ENCODE results near the gene PCK1. TPM values are rescaled to one million over a fixed set of nuclear protein-coding genes. Genes with fewer than 3 reads are reported as not detected.

PCK1 gene
- total RNA-seq, 2 donors from 2014 or later, result not detected

DNA sequence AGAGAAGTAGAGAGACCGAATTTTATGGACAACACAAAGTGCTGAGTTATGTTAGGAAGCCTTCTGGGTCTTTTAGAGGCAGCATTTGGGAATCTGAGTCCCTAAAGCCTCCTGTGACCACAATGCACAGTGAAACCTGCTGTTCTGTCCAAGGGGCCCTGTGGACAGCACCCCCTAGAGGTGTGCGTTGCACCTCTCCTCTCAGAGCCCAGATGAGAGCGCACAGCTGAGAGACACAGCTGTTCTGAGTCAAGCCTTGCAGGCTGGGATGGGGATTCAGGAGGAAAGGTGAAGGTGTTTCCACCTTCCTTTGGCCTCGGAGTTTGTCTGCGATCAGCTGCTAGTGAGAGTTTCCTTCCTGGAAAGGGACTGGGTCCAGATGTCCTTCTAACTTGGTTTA, 13.0 kb downstream of the PCK1 start:
- no peak overlapping the region for H3K9ac ChIP-seq (ENCODE audit: extremely low read depth, low read length, poor library complexity, severe bottlenecking)
- H3K36me3 Mint-ChIP-seq (ENCODE audit: low read depth), result no peaks in the 10 kb centered on the region
- no peak overlapping the region for H3K27ac Mint-ChIP-seq
- H3K4me1 ChIP-seq (ENCODE audit: control insufficient read depth, insufficient read depth, low read length), result no peaks in the 10 kb centered on the region
- TF ChIP-seq, protein P1, sequence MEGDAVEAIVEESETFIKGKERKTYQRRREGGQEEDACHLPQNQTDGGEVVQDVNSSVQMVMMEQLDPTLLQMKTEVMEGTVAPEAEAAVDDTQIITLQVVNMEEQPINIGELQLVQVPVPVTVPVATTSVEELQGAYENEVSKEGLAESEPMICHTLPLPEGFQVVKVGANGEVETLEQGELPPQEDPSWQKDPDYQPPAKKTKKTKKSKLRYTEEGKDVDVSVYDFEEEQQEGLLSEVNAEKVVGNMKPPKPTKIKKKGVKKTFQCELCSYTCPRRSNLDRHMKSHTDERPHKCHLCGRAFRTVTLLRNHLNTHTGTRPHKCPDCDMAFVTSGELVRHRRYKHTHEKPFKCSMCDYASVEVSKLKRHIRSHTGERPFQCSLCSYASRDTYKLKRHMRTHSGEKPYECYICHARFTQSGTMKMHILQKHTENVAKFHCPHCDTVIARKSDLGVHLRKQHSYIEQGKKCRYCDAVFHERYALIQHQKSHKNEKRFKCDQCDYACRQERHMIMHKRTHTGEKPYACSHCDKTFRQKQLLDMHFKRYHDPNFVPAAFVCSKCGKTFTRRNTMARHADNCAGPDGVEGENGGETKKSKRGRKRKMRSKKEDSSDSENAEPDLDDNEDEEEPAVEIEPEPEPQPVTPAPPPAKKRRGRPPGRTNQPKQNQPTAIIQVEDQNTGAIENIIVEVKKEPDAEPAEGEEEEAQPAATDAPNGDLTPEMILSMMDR (conservative IDR thresholded peaks at IDR 0.05), result peak; percentile 73
- H3K9me3 ChIP-seq (ENCODE audit: control insufficient read depth, low read length), result no peaks in the 10 kb centered on the region
- no peak for DNase-seq
- H3K27me3 ChIP-seq (ENCODE audit: control insufficient read depth, insufficient read depth, low read length, poor library complexity, severe bottlenecking), result no peaks in the 10 kb centered on the region
- H3K4me1 Mint-ChIP-seq, result peaks cover 3% of the 10 kb centered on the region
- no peaks in the 10 kb centered on the region for H3K36me3 ChIP-seq (ENCODE audit: control insufficient read depth, insufficient read depth, low read length)
- peaks cover 3% of the 10 kb centered on the region for H3K27me3 Mint-ChIP-seq (ENCODE audit: insufficient read depth)
- WGBS, 2 experiments (ENCODE audit: insufficient coverage in 1 of 2, insufficient read length in 1 of 2), result 89 to 94% methylated on average over 3 to 5 of the region's 5 CpGs
- H3K9me3 Mint-ChIP-seq, result no peaks in the 10 kb centered on the region
- peak overlapping the region; percentile 26 for H3K27ac ChIP-seq (ENCODE audit: low read depth, low read length)
- H3K4me3 ChIP-seq (ENCODE audit: low read length), result no peak overlapping the region
- H3K4me3 Mint-ChIP-seq, result no peak overlapping the region

DNA sequence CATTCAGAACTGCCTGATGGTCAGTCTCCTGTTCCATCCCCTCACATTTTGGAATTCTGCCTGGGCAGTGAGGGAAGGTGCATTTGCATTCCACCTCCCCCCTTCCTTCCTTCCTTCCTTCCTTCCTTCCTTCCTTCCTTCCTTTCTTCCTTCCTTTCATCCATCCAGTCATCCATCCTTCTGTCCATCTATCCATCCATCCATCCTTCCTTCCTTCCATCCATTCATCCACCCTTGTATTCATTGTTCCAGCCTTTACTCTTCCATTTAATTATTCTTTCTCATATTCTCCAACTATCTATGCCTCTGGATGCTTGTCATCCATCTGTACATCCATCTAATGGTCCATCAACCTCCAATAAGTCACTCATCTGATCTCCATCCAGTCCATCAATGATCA, 14.0 kb downstream of the PCK1 start:
- Histone ChIP-seq H3K36me3 (ENCODE audit: control insufficient read depth, insufficient read depth, low read length) (no peaks in the 10 kb centered on the region), H3K9ac (ENCODE audit: extremely low read depth, low read length, poor library complexity, severe bottlenecking) (no peak overlapping the region), H3K4me3 (ENCODE audit: low read length) (no peak overlapping the region), H3K9me3 (ENCODE audit: control insufficient read depth, low read length) (no peaks in the 10 kb centered on the region), H3K27ac (ENCODE audit: low read depth, low read length) (no peak overlapping the region), H3K27me3 (ENCODE audit: control insufficient read depth, insufficient read depth, low read length, poor library complexity, severe bottlenecking) (no peaks in the 10 kb centered on the region), H3K4me1 (ENCODE audit: control insufficient read depth, insufficient read depth, low read length) (no peaks in the 10 kb centered on the region)
- H3K27me3 Mint-ChIP-seq (ENCODE audit: insufficient read depth), result peaks cover 2% of the 10 kb centered on the region
- H3K9me3 Mint-ChIP-seq, result no peaks in the 10 kb centered on the region
- H3K36me3 Mint-ChIP-seq (ENCODE audit: low read depth), result no peaks in the 10 kb centered on the region
- no peak overlapping the region for H3K4me3 Mint-ChIP-seq
- no peak for DNase-seq
- peaks cover 3% of the 10 kb centered on the region for H3K4me1 Mint-ChIP-seq
- TF ChIP-seq, protein P1 (conservative IDR thresholded peaks at IDR 0.05), result no peak
- H3K27ac Mint-ChIP-seq, result no peak overlapping the region

DNA sequence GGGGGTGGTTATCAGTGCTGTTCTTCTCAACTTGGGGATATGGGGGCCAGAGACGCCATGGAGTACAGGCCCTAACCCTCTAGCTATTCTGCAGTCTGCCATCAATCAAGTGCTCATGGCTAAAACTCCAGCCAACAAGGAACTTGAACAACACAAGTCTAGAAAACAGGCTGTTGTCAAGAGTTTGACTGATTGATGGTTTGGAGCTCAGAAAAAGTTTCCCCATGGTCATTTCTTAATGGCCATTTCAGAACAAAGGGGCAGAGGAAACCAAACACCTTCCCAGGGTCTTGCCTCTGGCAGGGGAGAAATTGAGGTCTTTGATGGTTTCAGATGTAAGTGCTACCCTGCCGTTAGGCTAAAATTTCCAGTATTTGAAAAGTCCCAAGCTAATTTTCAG, 15.1 kb downstream of the PCK1 start:
- TF ChIP-seq, protein P1 (conservative IDR thresholded peaks at IDR 0.05), result no peak

More for the DNA sequence above, 15.1 kb downstream of the PCK1 start:
- no peak overlapping the region for H3K4me3 Mint-ChIP-seq
- peaks cover 3% of the 10 kb centered on the region for H3K4me1 Mint-ChIP-seq
- no peaks in the 10 kb centered on the region for H3K9me3 Mint-ChIP-seq
- Histone ChIP-seq H3K27ac (ENCODE audit: low read depth, low read length) (no peak overlapping the region), H3K9me3 (ENCODE audit: control insufficient read depth, low read length) (no peaks in the 10 kb centered on the region), H3K9ac (ENCODE audit: extremely low read depth, low read length, poor library complexity, severe bottlenecking) (no peak overlapping the region), H3K27me3 (ENCODE audit: control insufficient read depth, insufficient read depth, low read length, poor library complexity, severe bottlenecking) (no peaks in the 10 kb centered on the region), H3K4me1 (ENCODE audit: control insufficient read depth, insufficient read depth, low read length) (no peaks in the 10 kb centered on the region), H3K36me3 (ENCODE audit: control insufficient read depth, insufficient read depth, low read length) (no peaks in the 10 kb centered on the region), H3K4me3 (ENCODE audit: low read length) (no peak overlapping the region)
- 67% methylated on average over 1 to 2 of the region's 2 CpGs for WGBS, 2 experiments (ENCODE audit: insufficient coverage in 1 of 2, insufficient read length in 1 of 2)
- peaks cover 2% of the 10 kb centered on the region for H3K27me3 Mint-ChIP-seq (ENCODE audit: insufficient read depth)
- H3K27ac Mint-ChIP-seq, result no peak overlapping the region
- no peaks in the 10 kb centered on the region for H3K36me3 Mint-ChIP-seq (ENCODE audit: low read depth)
- no peak for DNase-seq

All from endodermal cell (in vitro differentiated cells).